ENCODE data around the gene PHLDA2. TPM values are rescaled to one million over a fixed set of nuclear protein-coding genes. Genes with fewer than 3 reads are reported as not detected.
A peak's percentile ranks its signal among the peaks of the same experiment; 100 is the strongest.
"Not testable (repeated sequence)": the region's sequence is repeated elsewhere in the genome, so short reads cannot be mapped to it uniquely, and the experiment has no call there.

The PHLDA2 gene
- polyA plus RNA-seq, 3 donors, result 0.42 to 1.7 (median 0.75) TPM

GRCh38 chr11:2908130-2908529, 21.1 kb downstream of the PHLDA2 start:
- no peak for DNase-seq (ENCODE audit: extremely low read depth in 1 of 11, low read depth in 9 of 11, low spot score in 4 of 11)

DNA sequence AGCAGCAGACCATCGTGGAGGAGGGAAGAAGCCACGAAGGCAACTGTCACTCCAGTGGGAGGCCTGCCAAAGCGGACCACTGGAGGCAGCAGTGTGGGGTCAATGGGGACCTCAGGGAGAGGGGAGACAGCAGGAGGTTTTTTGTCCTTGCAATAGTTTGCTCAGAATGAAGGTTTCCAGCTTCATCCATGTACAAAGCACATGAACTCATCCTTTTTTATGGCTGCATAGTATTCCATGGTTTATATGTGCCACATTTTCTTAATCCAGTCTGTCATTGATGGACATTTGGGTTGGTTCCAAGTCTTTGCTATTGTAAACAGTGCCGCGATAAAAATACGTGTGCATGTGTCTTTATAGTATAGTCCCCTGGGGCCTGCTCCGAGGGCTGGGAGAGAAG, 23.9 kb downstream of the PHLDA2 start:
- DNase-seq (ENCODE audit: extremely low read depth in 1 of 11, low read depth in 9 of 11, low spot score in 4 of 11), result not testable (repeated sequence)

DNA sequence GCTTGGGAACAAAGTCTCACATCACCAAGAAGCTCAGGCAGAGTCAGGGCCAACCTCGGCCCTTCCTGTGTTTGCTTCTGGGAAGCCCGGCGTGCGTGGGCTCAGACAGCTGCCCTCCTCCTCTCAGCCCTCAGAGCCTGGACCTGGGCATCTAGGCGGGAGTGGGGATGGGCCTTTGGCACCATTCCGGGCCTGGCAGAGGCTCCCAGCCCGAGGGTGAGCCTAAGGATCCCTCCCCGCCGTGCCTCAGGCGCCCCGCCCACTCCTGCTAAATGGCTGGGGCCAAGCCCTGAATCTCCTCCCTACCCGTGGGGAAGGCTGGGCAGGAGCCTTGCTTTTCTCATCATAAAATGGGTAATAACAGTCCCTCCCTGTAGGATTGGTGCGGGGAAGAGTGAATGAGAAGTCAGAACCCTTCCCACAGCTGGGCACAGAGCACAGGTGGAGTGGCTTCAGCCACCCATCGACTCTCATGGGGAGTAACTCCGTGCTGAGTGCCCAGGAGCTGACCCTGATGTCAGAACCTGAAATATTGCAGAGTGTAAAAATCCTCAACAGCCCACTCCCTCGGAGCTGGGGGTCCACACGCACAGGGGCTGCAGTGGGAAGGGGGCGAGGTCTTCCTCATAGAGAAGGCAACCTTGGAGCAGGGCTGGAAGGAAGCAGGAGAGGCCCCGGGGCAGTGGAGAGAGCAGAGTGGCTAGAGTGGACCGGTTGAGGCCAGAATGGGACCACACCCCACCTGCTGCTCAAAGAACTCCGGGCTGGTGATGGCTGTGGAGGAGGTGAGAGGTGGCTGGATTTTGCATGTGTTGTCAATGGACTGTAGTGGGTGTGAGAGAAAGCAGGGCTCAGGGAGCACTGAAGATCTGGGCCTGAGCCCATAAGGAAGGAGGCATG, 24.8 kb downstream of the PHLDA2 start:
- no peak for DNase-seq (ENCODE audit: extremely low read depth in 1 of 11, low read depth in 9 of 11, low spot score in 4 of 11)

GRCh38 chr11:2903672-2904011, 25.6 kb downstream of the PHLDA2 start:
- DNase-seq (ENCODE audit: extremely low read depth in 1 of 11, low read depth in 9 of 11, low spot score in 4 of 11), result no peak

DNA sequence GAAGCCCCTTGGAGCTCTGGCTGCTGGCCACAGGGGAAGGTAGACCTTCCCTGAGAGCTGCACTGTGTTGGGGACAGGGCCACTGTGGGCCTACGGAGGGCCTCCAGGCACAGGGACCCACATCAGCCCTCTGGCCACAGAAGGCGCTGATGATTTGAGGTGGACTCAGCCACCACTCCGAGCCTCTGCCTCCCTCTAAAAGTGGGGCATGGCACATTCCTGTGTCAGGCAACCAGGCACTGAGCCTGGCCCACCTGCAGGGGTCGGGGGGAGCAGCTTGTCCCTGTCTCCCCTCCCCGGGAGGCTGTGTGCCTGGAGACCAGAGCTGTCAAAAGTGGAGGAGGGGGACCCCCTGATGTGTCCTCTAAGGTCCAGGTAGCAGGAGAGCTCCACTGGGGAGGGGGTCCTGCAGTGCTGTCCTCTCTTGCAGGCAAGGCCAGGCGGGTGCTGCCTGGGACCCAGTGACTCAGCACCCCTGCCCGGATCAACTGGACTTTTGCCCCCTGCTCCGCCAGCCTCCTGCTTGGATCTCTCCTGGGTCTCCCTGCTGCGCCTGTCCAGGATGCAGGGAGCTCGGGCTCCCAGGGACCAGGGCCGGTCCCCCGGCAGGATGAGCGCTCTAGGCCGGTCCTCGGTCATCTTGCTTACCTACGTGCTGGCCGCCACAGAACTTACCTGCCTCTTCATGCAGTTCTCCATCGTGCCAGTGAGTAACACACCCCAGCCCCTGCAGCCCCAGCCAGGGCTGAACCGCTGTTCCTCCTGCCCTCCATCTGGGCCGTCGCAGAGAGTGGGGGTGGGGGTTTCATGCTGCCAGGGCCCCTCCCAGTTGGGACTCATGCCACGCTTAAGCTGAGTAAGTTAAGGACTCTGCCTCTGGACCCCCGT, 26.2 kb downstream of the PHLDA2 start:
- no peak for DNase-seq (ENCODE audit: extremely low read depth in 1 of 11, low read depth in 9 of 11, low spot score in 4 of 11)

DNA sequence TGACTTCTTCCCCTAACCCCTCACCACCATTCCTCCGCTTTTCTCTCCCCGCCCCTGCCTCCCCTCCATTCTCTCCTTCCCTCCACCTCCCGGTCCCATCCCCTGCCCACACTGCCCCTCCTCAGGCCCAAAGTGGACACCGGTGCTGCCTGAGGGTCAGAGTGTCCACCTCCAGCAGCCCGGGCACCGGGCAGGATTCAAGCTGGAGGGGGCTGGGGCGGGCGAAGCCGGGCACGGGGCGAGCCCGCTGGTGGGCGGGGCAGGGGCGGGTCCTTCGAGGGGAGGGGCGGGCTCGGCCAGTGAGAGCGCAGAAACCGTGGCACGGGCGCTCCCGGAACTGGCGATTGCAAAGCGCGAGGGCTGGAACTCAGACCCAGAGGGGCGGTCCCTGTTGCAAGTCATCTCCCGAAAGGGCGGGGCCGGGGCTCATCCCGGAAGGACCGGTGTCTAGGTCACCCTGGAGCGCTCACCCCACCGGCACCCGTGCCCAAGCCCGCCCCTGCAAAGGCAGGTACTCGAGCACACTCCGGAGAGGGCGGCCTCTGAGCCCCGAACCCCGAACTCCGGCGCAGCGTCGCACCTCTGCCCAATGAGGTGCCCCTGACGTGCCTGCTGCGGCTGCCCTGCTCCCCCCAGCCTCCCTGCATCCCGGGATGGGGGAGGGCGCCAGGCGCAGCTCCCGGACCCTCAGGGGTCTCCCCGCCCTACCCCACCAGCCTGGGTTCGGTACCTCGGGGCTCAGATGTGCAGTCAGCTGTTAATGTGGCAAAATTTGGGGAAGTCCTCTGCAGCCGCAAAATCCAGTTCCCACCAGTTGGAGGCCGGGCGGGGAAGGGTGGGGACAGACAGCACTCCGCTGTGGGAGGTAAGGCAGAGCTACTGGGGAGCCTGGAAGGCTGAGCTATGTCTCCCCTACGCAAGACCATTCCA, 27.1 kb downstream of the PHLDA2 start:
- DNase-seq (ENCODE audit: extremely low read depth in 1 of 11, low read depth in 9 of 11, low spot score in 4 of 11), result peak in 7 of 11 donors; percentile 56 to 83 (median 68)

DNA sequence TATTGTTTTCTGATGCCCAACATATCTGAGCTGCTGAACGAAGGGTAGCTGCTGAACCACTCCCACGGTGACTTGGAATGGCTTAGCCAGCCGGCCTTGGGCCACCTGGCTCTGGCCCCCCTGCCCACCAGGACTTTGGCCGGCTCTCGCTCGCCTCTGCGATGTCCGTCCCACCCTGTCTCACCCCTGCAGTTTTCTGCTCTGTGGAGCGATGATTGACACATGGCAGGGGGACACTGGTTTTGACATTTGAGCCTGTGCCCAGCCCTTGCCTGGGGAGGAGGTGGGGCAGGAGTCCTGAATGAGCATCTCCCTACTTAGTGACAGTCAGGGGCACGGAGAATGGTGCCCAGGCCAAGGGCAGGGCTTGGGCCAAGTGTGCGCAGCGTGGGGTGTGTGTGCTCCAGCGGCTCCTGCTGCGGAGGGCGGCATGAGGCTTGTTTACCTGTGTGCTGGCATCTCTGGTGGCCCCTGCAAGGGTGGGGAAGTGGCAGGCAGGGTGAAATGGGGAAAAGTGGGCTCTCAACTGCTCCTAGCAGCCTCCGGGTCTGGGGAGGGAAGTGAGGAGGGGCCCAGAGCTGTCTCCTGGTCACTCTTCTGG, 27.9 kb downstream of the PHLDA2 start:
- DNase-seq (ENCODE audit: extremely low read depth in 1 of 11, low read depth in 9 of 11, low spot score in 4 of 11), result no peak

- no peak for DNase-seq (ENCODE audit: extremely low read depth in 1 of 11, low read depth in 9 of 11, low spot score in 4 of 11)
Measured at GRCh38 chr11:2899080-2899783, 30.0 kb downstream of the PHLDA2 start.

- DNase-seq (ENCODE audit: extremely low read depth in 1 of 11, low read depth in 9 of 11, low spot score in 4 of 11), result no peak
Measured at GRCh38 chr11:2898366-2899079, 30.7 kb downstream of the PHLDA2 start.

GRCh38 chr11:2897048-2897447, 32.2 kb downstream of the PHLDA2 start:
- DNase-seq (ENCODE audit: extremely low read depth in 1 of 11, low read depth in 9 of 11, low spot score in 4 of 11), result no peak

- no peak for DNase-seq (ENCODE audit: extremely low read depth in 1 of 11, low read depth in 9 of 11, low spot score in 4 of 11)
Measured at GRCh38 chr11:2896047-2896446, 33.2 kb downstream of the PHLDA2 start.

DNA sequence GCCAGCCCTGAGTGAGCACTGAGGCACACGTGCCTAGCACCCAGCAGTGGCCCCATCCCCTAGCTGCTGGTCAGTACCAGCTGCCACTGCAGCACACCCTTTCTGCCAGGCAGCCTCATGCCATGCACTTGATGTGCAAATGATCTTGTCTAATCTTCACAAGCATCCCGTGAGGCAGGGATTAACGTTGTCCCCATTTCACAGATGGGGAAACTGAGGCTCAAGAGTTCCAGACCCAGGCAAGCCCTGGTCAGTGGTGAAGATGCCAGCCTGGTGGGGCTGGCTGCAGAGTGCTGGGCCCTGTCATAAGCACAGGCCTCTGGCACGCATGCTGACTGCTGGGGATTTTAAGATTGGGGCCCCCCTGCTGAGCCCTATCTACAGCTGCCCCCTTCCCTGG, 35.3 kb downstream of the PHLDA2 start:
- DNase-seq (ENCODE audit: extremely low read depth in 1 of 11, low read depth in 9 of 11, low spot score in 4 of 11), result no peak

- no peak for DNase-seq (ENCODE audit: extremely low read depth in 1 of 11, low read depth in 9 of 11, low spot score in 4 of 11)
Measured at GRCh38 chr11:2892967-2893528, 36.2 kb downstream of the PHLDA2 start.

DNA sequence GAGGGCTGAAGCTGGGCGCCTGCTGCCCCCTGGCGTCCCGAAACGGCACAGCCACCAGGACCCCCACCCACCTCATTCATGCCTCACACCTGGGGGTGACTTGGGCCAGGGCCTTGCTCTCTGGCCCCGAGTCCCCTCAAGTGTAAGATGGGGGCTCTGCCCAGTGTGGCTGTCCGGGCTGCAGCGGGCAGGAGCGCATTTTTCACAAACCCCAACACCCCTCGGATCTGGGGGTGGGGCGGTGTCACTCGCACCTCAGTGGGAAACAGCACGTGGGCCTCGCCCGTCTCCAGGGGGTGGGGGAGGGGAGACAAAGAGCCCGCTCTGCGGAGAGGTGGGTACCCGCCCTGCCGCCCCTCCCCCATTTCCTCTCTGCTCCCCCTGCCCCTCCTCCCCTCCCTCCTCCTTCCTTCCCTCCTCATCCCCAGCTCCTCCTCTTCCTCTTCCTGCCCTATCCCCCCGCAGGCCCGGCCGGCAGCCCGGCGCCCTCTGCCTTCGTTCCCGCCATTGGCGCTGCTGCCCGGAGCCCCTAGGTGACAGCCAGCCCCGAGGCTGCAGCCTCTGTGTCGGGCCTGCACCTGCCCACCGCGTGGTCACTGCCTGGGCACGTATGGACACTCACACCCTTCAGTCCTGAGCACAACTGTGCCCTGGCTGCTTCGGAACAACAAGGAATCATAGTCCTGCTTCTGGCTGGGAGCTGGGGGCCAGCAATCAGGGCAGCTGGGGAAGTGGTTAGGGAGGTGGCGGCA, 36.8 kb downstream of the PHLDA2 start:
- peak in 4 of 11 donors; percentile 51 to 71 (median 66) for DNase-seq (ENCODE audit: extremely low read depth in 1 of 11, low read depth in 9 of 11, low spot score in 4 of 11)

DNA sequence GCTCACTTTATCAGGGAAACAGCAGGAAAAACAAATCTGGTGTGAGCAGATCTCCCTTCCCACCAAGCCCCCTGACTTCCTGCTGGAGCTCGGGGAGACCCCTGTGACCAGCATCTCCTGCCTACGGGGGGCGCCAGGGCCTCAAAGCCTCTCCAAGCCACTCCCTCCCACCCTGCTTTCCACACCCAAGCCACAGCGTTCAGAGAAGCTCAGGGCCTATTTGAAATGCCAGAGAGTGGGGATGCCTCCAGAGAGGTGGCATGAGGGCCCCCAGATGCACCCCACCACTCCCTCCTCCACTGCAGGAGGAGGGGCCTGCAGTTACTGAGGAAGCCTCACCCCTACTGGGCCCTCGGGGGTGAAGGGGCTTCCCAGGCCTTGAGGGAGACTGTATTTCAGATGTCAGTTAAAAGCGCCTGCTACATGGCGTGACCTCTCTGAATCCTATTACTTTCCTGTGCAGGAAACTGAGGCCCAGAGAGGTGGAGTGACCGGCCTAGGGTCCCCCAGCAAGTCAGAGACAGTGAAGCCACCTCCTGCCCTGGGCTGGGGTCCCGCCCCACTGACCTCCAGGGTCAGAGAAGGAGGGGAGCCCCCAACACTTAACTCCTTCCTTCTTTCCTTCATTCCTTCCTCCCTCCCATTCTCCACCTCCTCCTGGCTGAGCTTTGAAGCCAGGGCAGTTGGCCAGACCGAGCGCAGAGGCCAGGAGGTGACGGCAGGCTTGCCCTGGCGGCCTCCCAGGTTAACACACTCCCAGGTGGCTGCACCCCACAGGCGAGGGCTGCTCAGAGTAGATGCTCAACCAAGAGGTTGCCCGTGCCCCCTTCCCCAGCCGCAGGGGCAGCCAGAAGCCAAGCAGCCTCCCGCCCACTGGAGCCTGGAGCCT, 37.6 kb downstream of the PHLDA2 start:
- peak in 1 of 11 donors; percentile 62 for DNase-seq (ENCODE audit: extremely low read depth in 1 of 11, low read depth in 9 of 11, low spot score in 4 of 11)

All from renal cortex interstitium (tissue), 11 donors.